Transverse colon (tissue), 3 donors: ENCODE data around the gene MYO5B.

Experiments used
- CTCF ChIP-seq, 5 experiments: fragments of 200-600 bp in 3 of 5; fragments of 450-650 bp in 2 of 5; sonication (generic) in 3 of 5; IDR thresholded peaks; 1 replicate in 2 of 5; 2 replicates in 3 of 5; pipeline ENCODE4 v1.5.1; 2016 to 2017; ENCODE audit warnings: antibody characterized with exemption in 5 of 5, inconsistent platforms in 3 of 5, mild to moderate bottlenecking in 2 of 5, moderate library complexity in 1 of 5
- POLR2A ChIP-seq: fragments of 450-650 bp; IDR thresholded peaks from one replicate; pipeline ENCODE4 v1.6.1; 2016; ENCODE audit warnings: antibody characterized with exemption, mild to moderate bottlenecking, moderate library complexity

- TF ChIP-seq CTCF (IDR thresholded peaks at IDR 0.05) (no peak), POLR2A (no peak)
Observed at GRCh38 chr18:50075772-50076171, 119.2 kb downstream of the MYO5B start.
